ENCODE measurements around the gene ZPR1. TPM values are rescaled to one million over a fixed set of nuclear protein-coding genes. Genes with fewer than 3 reads are reported as not detected.

The ZPR1 gene
- total RNA-seq, 1 donor from 2014 or later, result 65.1 TPM

DNA sequence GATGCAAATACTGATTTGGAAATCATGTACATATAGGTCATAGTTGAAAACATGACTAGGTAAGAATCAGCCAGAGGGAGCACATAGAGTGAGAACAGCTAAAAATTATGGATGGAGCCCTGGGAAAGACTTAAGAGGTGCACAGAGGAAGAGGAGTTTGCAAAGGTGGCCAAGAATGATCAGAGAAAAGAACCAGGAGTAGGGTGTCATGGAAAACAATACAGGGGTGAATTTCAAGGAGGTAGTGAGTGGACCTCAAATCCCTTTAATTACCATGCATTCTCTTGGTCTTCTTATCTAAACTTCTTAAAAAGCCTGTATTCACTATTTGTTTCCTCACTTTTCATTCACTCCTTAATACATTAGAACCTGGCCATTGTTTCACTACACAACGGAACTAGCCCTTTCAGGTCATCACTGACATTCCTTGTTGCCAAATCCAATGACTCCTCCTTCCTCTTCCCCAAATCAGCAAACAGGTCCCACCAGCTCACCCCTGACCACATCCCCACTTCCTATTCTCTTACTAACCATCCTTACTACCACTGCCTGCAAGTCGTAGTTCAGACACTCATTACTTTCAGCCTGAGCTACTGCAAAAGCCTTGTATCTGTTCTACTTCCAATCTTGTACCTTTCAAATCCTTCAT is 37.6 kb downstream of the ZPR1 start:
- Histone ChIP-seq H3K36me3 (ENCODE audit: insufficient read depth, low read length) (peaks cover 23% of the 10 kb centered on the region), H3K4me1 (ENCODE audit: insufficient read depth, low read length) (no peaks in the 10 kb centered on the region), H4K20me1 (ENCODE audit: insufficient read depth, low read length) (peaks cover 6% of the 10 kb centered on the region), H3K27me3 (ENCODE audit: insufficient read depth, low read length) (no peaks in the 10 kb centered on the region), H3K4me2 (ENCODE audit: low read length) (no peak overlapping the region), H3K79me2 (ENCODE audit: insufficient read depth, low read length) (no peaks in the 10 kb centered on the region), H3K4me3 (ENCODE audit: insufficient read depth, low read depth, low read length) (no peak overlapping the region), H3K9me3 (ENCODE audit: insufficient read depth, low read depth, low read length) (no peaks in the 10 kb centered on the region), H3K9ac (ENCODE audit: low read length) (no peak overlapping the region), H3K27ac (ENCODE audit: low read depth, low read length) (no peak overlapping the region), H2AFZ (ENCODE audit: low read depth, low read length) (no peak overlapping the region)
- Mint-ChIP-seq H3K4me3 (ENCODE audit: unreplicated experiment) (no peak overlapping the region), H3K27me3 (ENCODE audit: low read depth, unreplicated experiment) (no peaks in the 10 kb centered on the region), H3K4me1 (ENCODE audit: low read depth, unreplicated experiment) (no peaks in the 10 kb centered on the region), H3K36me3 (ENCODE audit: low read depth, unreplicated experiment) (peaks cover 2% of the 10 kb centered on the region), H3K27ac (ENCODE audit: unreplicated experiment) (no peak overlapping the region), H3K9me3 (ENCODE audit: unreplicated experiment) (no peaks in the 10 kb centered on the region)
- TF ChIP-seq, protein P1, sequence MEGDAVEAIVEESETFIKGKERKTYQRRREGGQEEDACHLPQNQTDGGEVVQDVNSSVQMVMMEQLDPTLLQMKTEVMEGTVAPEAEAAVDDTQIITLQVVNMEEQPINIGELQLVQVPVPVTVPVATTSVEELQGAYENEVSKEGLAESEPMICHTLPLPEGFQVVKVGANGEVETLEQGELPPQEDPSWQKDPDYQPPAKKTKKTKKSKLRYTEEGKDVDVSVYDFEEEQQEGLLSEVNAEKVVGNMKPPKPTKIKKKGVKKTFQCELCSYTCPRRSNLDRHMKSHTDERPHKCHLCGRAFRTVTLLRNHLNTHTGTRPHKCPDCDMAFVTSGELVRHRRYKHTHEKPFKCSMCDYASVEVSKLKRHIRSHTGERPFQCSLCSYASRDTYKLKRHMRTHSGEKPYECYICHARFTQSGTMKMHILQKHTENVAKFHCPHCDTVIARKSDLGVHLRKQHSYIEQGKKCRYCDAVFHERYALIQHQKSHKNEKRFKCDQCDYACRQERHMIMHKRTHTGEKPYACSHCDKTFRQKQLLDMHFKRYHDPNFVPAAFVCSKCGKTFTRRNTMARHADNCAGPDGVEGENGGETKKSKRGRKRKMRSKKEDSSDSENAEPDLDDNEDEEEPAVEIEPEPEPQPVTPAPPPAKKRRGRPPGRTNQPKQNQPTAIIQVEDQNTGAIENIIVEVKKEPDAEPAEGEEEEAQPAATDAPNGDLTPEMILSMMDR (IDR thresholded peaks at IDR 0.05; ENCODE audit: insufficient read depth, low read depth, low read length), result no peak
- no peak for TF ChIP-seq EZH2 (IDR thresholded peaks at IDR 0.05; ENCODE audit: insufficient read depth, low read length)
- DNase-seq (ENCODE audit: low read depth), result no peak
- no peak for FAIRE-seq

DNA sequence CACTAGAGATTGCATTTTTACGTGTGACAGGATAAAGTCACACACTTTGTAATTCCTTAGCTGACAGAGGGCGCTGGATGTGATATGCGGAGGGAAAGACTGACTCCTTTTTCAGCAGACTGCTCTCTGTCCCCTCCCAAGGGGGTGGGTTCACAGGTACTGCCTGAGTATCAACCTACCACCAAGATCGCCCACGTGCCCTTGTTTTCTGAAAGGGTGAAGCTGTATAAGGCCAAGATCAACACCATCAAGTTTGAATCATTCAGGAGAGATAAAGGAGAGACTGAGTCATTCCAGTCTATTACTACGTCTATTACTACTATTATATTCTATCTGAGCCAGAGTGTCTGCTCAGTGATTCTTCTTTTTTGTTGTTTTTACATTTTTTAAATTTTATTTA is 45.7 kb downstream of the ZPR1 start:
- Mint-ChIP-seq H3K36me3 (ENCODE audit: low read depth, unreplicated experiment) (no peaks in the 10 kb centered on the region), H3K4me3 (ENCODE audit: unreplicated experiment) (no peak overlapping the region), H3K4me1 (ENCODE audit: low read depth, unreplicated experiment) (peaks cover 14% of the 10 kb centered on the region), H3K27ac (ENCODE audit: unreplicated experiment) (no peak overlapping the region), H3K27me3 (ENCODE audit: low read depth, unreplicated experiment) (no peaks in the 10 kb centered on the region), H3K9me3 (ENCODE audit: unreplicated experiment) (no peaks in the 10 kb centered on the region)
- H2AFZ ChIP-seq (ENCODE audit: low read depth, low read length), result no peak overlapping the region
- DNase-seq (ENCODE audit: low read depth) (peak; percentile 77), FAIRE-seq (no peak)
- no peak overlapping the region for H3K4me3 ChIP-seq (ENCODE audit: insufficient read depth, low read depth, low read length)
- peaks cover 13% of the 10 kb centered on the region for H3K4me1 ChIP-seq (ENCODE audit: insufficient read depth, low read length)
- H3K27me3 ChIP-seq (ENCODE audit: insufficient read depth, low read length), result no peaks in the 10 kb centered on the region
- no peaks in the 10 kb centered on the region for H4K20me1 ChIP-seq (ENCODE audit: insufficient read depth, low read length)
- no peaks in the 10 kb centered on the region for H3K79me2 ChIP-seq (ENCODE audit: insufficient read depth, low read length)
- peak overlapping the region; percentile 52 for H3K27ac ChIP-seq (ENCODE audit: low read depth, low read length)
- TF ChIP-seq, protein P1 (IDR thresholded peaks at IDR 0.05; ENCODE audit: insufficient read depth, low read depth, low read length), result no peak
- H3K4me2 ChIP-seq (ENCODE audit: low read length), result peak overlapping the region; percentile 58
- H3K9ac ChIP-seq (ENCODE audit: low read length), result no peak overlapping the region
- no peaks in the 10 kb centered on the region for H3K9me3 ChIP-seq (ENCODE audit: insufficient read depth, low read depth, low read length)
- H3K36me3 ChIP-seq (ENCODE audit: insufficient read depth, low read length), result no peaks in the 10 kb centered on the region

DNA sequence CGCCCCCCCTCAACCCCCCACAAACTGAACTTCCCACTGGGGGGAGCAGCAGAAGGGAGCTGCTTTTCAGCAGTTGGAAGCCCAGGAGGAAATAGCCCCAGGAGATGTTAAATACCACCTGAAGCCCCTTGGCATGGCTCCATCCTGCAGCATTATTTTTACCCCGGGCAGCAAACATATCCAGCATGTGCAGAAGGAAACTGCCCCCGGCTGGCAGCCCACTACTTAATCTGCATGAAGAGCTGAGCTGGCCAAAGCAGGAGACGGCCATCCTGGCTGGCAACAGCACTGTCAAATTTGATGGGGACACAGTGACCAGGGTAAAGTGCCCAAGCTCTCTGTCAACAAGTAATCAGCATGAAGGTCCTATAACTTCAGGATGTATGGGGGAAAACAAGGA is 47.1 kb downstream of the ZPR1 start:
- H3K27me3 Mint-ChIP-seq (ENCODE audit: low read depth, unreplicated experiment), result no peaks in the 10 kb centered on the region
- Histone ChIP-seq H3K4me3 (ENCODE audit: insufficient read depth, low read depth, low read length) (no peak overlapping the region), H3K4me1 (ENCODE audit: insufficient read depth, low read length) (peaks cover 13% of the 10 kb centered on the region), H3K4me2 (ENCODE audit: low read length) (no peak overlapping the region), H3K9me3 (ENCODE audit: insufficient read depth, low read depth, low read length) (no peaks in the 10 kb centered on the region), H2AFZ (ENCODE audit: low read depth, low read length) (no peak overlapping the region), H3K27me3 (ENCODE audit: insufficient read depth, low read length) (no peaks in the 10 kb centered on the region), H4K20me1 (ENCODE audit: insufficient read depth, low read length) (no peaks in the 10 kb centered on the region), H3K36me3 (ENCODE audit: insufficient read depth, low read length) (no peaks in the 10 kb centered on the region), H3K9ac (ENCODE audit: low read length) (no peak overlapping the region), H3K27ac (ENCODE audit: low read depth, low read length) (no peak overlapping the region), H3K79me2 (ENCODE audit: insufficient read depth, low read length) (no peaks in the 10 kb centered on the region)
- FAIRE-seq (no peak), DNase-seq (ENCODE audit: low read depth) (no peak)
- no peaks in the 10 kb centered on the region for H3K36me3 Mint-ChIP-seq (ENCODE audit: low read depth, unreplicated experiment)
- TF ChIP-seq, protein P1 (IDR thresholded peaks at IDR 0.05; ENCODE audit: insufficient read depth, low read depth, low read length), result no peak
- no peak for TF ChIP-seq EZH2 (IDR thresholded peaks at IDR 0.05; ENCODE audit: insufficient read depth, low read length)
- peaks cover 14% of the 10 kb centered on the region for H3K4me1 Mint-ChIP-seq (ENCODE audit: low read depth, unreplicated experiment)
- no peaks in the 10 kb centered on the region for H3K9me3 Mint-ChIP-seq (ENCODE audit: unreplicated experiment)
- no peak overlapping the region for H3K27ac Mint-ChIP-seq (ENCODE audit: unreplicated experiment)
- no peak overlapping the region for H3K4me3 Mint-ChIP-seq (ENCODE audit: unreplicated experiment)
